Ovary (tissue), 9 donors: Measurements from ENCODE around the gene LOXL1. TPM values are rescaled to one million over a fixed set of nuclear protein-coding genes. Genes with fewer than 3 reads are reported as not detected.

Experiments used
- DNase-seq, 5 donors: peaks; one replicate each; pipeline ENCODE4 v3.0.0-alpha.2; 2019 to 2020
- H3K27ac ChIP-seq, 2 donors: fragments of 200-600 bp; one replicate each; pipeline versions ENCODE4 v1.5.1 to v1.8.0; 2019 to 2022
- H3K27me3 ChIP-seq: fragments of 200-600 bp; one replicate; pipeline ENCODE4 v1.8.0; 2022
- H3K36me3 ChIP-seq: fragments of 200-600 bp; sonication (generic); one replicate; pipeline ENCODE4 v1.5.1; 2019
- H3K4me1 ChIP-seq: one replicate; pipeline ENCODE4 v1.8.1; 2013; ENCODE audit warnings: mild to moderate bottlenecking, moderate library complexity; ENCODE audit not compliant: insufficient read depth
- H3K4me3 ChIP-seq: fragments of 200-600 bp; sonication (generic); one replicate; pipeline ENCODE4 v1.5.1; 2017
- H3K9me3 ChIP-seq, 2 donors: fragments of 200-600 bp in 1 of 2; sonication (generic) in 1 of 2; one replicate each; pipeline versions ENCODE4 v1.5.1 to v1.8.1; 2013 to 2019; ENCODE audit warnings: mild to moderate bottlenecking in 1 of 2, moderate library complexity in 1 of 2
- EP300 ChIP-seq: sonication (generic); formaldehyde crosslinking; IDR thresholded peaks from one replicate; pipeline ENCODE4 v1.6.1; 2017; ENCODE audit warnings: antibody characterized with exemption
- POLR2A ChIP-seq: fragments of 450-650 bp; IDR thresholded peaks from one replicate; pipeline ENCODE4 v1.6.1; 2017; ENCODE audit warnings: antibody characterized with exemption, mild to moderate bottlenecking, moderate library complexity
- WGBS, 3 donors: extraction: QIAGEN DNeasy Blood & Tissue Kit in 1 of 3; methylation state at CpG; one replicate each; pipeline versions ENCODE4 v1.1.5 to v1.1.7; 2013 to 2017; 5-methylcytosine and 5-hydroxymethylcytosine counted together
- intact Hi-C, 4 donors: fragments of 100-400 bp; cut with DNase I; formaldehyde crosslinking; loops; one replicate each; pipeline versions ENCODE4 v1.11.0 to v1.15.1; 2022 to 2023
- polyA plus RNA-seq, 2 donors: library from polyadenylated mRNA; stranded (reverse); fragments of 200-250 nt in 1 of 2; fragments of 350-450 nt in 1 of 2; fragmentation: Illumina TruSeq in 1 of 2; extraction: RNeasy Lipid Tissue Mini Kit (QIAGEN cat#74804) in 1 of 2; gene quantifications; one replicate each; pipeline ENCODE4 v1.2.3, GENCODE V29; 2013 to 2014
- total RNA-seq, 7 donors: library from RNA; depleted of rRNA in 2 of 7; stranded (reverse); fragments of >200 nt in 2 of 7; fragmentation: NEBNext Ultra II Directional in 3 of 7; extraction: Animal tissue kit (Norgen Biotek cat#: 25700) in 3 of 7; gene quantifications; one replicate each; pipeline versions ENCODE4 v1.1.0 to v1.2.4, GENCODE V29; 2016 to 2023
- TF ChIP-seq, protein P1 (sequence below), 3 donors: fragments of 450-650 bp in 2 of 3; fragments of 200-600 bp in 1 of 3; IDR thresholded peaks; one replicate each; pipeline versions ENCODE4 v1.5.1 to v1.8.0; 2016 to 2022; ENCODE audit warnings: antibody characterized with exemption in 3 of 3, mild to moderate bottlenecking in 1 of 3
- donor health status: DM: no; HTN: no; CAD: no; lungs with moderate emphysema.
- donor health status: DM: no; HTN: no; CAD: no.
- donor health status: Bipolar disorder and iron deficiency.
- donor health status: DM: yes; HTN: yes; CAD: no.
- donor health status: DM: no; HTN: no; CAD: no.
- donor health status: DM: yes; HTN: yes; CAD: no.

The LOXL1 gene
- total and polyA plus RNA-seq, 9 donors = 10.1 to 33.8 (median 17.7) TPM

DNA sequence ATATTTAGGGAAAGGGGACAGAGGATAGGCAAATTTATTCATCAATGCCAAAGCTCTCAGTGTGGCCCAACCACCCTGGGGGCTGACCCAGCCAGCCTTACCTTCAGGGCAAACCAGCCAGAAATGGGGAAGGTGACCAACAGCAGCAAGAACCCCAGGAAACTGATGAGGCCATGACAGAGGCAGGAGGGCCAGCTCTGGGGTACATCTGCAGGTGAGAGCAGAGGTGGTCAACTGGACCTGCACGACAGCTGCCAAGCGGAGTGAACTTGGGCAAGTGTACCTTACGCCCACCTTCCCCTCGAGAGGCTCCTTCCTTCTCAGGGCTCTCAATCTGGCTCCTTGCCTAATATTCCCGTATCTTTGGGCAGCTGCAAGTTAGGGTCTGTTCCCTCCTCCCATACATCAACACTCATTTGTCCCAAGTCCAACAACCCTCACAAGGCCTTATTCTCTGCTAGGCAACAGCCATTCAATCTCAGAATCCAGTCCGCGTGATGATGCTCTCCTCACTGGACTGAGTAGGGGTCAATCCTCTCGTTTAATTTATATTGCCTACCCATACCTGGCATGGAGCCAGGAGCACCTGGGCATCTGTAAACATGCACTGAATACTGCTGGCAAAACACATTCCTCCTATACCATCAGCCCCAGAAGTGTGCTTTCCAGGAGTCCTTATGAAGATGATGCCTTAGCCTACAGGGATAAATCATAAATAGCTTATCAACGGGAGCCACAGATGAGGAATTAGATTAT lies 64.2 kb downstream of the LOXL1 start:
- H3K36me3 ChIP-seq = no peaks in the 10 kb centered on the region
- TF ChIP-seq POLR2A (no peak), EP300 (no peak)
- TF ChIP-seq, protein P1, sequence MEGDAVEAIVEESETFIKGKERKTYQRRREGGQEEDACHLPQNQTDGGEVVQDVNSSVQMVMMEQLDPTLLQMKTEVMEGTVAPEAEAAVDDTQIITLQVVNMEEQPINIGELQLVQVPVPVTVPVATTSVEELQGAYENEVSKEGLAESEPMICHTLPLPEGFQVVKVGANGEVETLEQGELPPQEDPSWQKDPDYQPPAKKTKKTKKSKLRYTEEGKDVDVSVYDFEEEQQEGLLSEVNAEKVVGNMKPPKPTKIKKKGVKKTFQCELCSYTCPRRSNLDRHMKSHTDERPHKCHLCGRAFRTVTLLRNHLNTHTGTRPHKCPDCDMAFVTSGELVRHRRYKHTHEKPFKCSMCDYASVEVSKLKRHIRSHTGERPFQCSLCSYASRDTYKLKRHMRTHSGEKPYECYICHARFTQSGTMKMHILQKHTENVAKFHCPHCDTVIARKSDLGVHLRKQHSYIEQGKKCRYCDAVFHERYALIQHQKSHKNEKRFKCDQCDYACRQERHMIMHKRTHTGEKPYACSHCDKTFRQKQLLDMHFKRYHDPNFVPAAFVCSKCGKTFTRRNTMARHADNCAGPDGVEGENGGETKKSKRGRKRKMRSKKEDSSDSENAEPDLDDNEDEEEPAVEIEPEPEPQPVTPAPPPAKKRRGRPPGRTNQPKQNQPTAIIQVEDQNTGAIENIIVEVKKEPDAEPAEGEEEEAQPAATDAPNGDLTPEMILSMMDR (IDR thresholded peaks at IDR 0.05) = no peak
- H3K9me3 ChIP-seq = no peaks in the 10 kb centered on the region
- H3K27me3 ChIP-seq = no peaks in the 10 kb centered on the region
- intact Hi-C loops = no loop called here
- H3K4me1 ChIP-seq = peaks cover 11% of the 10 kb centered on the region
- H3K4me3 ChIP-seq = no peak overlapping the region
- DNase-seq = peak in 1 of 5 donors; percentile 28
- 62 to 74% (median 67%) methylated on average over 9 of the region's 9 CpGs for WGBS, 3 donors
- H3K27ac ChIP-seq = peak overlapping the region in 1 of 2 donors; percentile 68

DNA sequence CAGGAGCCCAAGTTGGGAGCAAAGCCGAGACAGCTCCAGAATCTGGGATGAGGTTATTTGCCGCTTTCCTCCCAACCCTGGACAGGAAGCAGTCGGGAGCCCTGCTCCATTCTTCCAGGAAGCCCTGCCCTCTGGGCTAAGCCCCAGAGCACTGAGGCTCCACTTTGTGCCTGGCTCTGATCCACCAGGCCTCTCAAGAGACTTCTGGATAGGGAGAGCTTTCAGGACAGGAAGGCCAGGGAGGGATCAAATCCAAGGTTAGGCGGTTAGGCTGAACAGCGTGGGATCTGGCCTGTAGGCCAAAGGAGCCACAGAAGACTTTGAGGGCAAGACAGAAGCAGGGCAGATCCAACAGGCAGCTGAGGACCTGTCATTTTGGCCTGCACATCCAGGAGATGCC lies 65.0 kb downstream of the LOXL1 start:
- intact Hi-C loops = no loop called here
- TF ChIP-seq EP300 (no peak), POLR2A (no peak)
- TF ChIP-seq, protein P1 (IDR thresholded peaks at IDR 0.05) = no peak
- H3K36me3 ChIP-seq = no peaks in the 10 kb centered on the region
- H3K4me1 ChIP-seq = peaks cover 11% of the 10 kb centered on the region
- peak overlapping the region; percentile 52 for H3K4me3 ChIP-seq
- no peaks in the 10 kb centered on the region for H3K27me3 ChIP-seq
- peak in 4 of 5 donors; percentile 66 to 80 (median 72) for DNase-seq
- H3K9me3 ChIP-seq = no peaks in the 10 kb centered on the region
- WGBS, 3 donors = 11 to 23% (median 19%) methylated on average over 5 of the region's 5 CpGs
- H3K27ac ChIP-seq = peak overlapping the region in 1 of 2 donors; percentile 68

DNA sequence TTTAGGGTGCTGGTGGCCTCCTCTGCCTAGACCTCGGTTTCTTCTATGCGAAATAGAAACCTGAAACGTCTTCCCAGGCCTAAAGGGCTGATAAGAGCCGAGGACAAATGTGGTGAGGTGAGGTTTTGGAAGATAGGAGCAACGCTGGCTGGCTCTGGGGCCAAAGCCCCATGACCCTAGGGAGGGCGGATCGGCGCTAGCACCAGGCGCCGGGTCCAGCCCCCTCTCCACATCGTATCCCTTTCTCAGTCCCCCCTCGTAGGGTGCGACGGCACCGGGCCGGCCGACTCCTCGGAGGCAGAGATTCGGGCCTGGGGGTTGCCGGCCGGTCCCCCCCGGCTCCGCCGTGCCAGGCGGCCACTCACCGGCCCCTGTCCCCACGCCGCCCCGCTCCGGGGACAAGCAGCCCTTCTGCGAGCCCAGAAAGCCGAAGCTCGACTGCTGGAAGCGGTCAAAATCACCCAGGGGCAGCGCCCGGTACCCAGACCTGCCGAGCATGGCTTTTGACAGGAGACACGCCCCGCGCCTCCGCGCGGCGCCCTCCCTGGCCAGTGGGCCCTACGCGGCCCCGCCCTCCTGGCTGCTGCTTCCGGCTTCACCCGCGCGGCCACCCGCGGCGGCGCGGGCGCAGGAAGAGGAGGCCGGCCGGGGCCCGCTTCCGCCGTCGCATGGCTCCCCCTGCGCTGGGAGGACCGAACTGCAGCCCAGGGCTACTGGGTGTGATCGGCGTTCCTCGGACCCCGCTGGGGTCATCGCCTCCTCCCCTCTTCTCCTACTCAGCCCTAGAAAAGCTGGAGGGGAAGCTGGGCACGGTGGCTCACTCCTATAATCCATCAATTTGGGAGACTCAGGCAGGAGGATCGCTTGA lies 65.7 kb downstream of the LOXL1 start, which contains the start of gene STOML1:
Gene STOML1, minus strand, starts transcription at position 570 of the 868 bp plus-strand sequence. Its CDS starts 72 bp downstream, at position 498.
- WGBS, 3 donors = 0 to 1% (median 1%) methylated on average over 51 to 72 of the region's 72 CpGs
- Histone ChIP-seq H3K4me3 (peak within 1 kb of the TSS; percentile 52), H3K27me3 (no peaks in the 10 kb centered on the region), H3K4me1 (peaks cover 11% of the 10 kb centered on the region), H3K9me3 (no peaks in the 10 kb centered on the region), H3K36me3 (no peaks in the 10 kb centered on the region), H3K27ac (peak within 1 kb of the TSS; percentile 16 to 68)
- peak; percentile 88 to 95 (median 91) for DNase-seq
- TF ChIP-seq EP300 (no peak), POLR2A (peak; percentile 51)
- TF ChIP-seq, protein P1 (IDR thresholded peaks at IDR 0.05) = peak; percentile 86 to 97 (median 96)
- intact Hi-C loops = no loop called here

DNA sequence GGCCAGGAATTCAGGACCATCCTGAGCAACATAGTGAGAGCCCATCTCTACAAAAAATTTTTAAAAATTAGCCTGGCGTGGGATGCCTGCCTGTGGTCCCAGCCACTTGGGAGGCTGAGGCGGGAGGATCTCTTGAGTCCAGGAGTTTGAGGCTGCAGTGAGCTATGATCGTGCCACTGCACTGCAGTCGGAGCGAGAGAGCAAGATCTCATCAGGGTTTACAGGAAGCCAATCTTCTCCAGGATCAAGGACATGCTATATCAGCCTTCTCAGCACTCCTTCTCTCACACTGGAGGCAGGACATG lies 66.3 kb downstream of the LOXL1 start:
- no peaks in the 10 kb centered on the region for H3K9me3 ChIP-seq
- WGBS, 3 donors = 75 to 77% (median 76%) methylated on average over 5 of the region's 5 CpGs
- H3K36me3 ChIP-seq = no peaks in the 10 kb centered on the region
- no peak for DNase-seq
- no peak overlapping the region for H3K27ac ChIP-seq
- peak overlapping the region; percentile 52 for H3K4me3 ChIP-seq
- intact Hi-C loops = no loop called here
- no peaks in the 10 kb centered on the region for H3K27me3 ChIP-seq
- TF ChIP-seq POLR2A (no peak), EP300 (no peak)
- TF ChIP-seq, protein P1 (IDR thresholded peaks at IDR 0.05) = no peak
- H3K4me1 ChIP-seq = peaks cover 11% of the 10 kb centered on the region
